HK-2 (cell line): ENCODE data around the gene IL1RN.
"Not testable (repeated sequence)": the region's sequence is repeated elsewhere in the genome, so short reads cannot be mapped to it uniquely, and the experiment has no call there.

ENCODE experiments used
- DNase-seq: peaks from one replicate; pipeline ENCODE4 v3.0.0-alpha.2; 2018; ENCODE audit not compliant: unreplicated experiment

Gene IL1RN, protein sequence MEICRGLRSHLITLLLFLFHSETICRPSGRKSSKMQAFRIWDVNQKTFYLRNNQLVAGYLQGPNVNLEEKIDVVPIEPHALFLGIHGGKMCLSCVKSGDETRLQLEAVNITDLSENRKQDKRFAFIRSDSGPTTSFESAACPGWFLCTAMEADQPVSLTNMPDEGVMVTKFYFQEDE

DNA sequence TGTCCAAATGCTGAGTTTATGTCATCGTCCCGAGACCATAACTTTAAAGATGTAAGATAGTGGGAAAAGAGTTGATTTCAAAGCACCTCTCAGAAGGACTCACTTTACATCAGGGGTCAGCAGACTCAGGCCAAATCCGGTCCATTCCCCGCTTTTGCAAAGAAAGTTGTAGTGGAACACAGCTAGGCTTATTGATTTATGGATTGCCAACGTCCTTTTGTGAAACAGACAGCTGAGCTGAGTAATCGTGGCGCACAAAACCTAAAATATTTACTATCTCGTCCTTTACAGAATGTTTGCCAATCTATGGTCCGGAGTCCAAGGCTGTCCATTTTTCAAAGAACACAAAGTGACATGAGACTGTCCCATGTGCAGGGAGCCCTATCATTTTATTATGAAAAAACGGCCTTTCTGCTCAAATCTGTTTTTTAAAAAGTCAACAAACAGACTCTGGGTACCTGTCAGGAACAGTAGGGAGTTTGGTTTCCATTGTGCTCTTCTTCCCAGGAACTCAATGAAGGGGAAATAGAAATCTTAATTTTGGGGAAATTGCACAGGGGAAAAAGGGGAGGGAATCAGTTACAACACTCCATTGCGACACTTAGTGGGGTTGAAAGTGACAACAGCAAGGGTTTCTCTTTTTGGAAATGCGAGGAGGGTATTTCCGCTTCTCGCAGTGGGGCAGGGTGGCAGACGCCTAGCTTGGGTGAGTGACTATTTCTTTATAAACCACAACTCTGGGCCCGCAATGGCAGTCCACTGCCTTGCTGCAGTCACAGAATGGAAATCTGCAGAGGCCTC lies at the start of gene IL1RN:
TSS of gene IL1RN (plus strand) at position 754 of the 801 bp plus-strand sequence. CDS start at position 781, 27 bp downstream.
- DNase-seq, result no peak

- peak; percentile 25 for DNase-seq
These were observed 49.5 kb upstream of the IL1RN start for GRCh38 chr2:113077921-113078320.

- DNase-seq, result peak; percentile 39
These were observed 49.0 kb upstream of the IL1RN start for GRCh38 chr2:113078350-113078839.

DNA sequence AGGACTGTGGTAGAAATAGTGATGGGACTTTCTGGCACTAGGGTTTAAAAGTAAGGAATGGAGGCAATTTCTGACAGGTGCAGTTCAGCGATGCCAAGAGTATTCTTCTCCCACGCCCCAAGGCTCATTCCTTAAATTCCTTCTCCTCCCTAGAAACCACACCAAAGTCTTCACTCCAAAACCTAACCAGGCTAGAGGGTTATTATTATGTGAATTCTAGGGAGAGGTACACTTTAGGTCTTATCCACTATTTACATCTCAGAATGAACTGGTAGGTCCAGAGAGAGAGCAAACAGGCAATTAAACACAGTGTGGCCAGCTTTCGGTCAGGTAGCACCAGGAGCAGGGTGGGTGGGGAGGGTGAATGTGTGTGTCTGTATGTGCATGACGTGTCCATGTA lies 48.3 kb upstream of the IL1RN start:
- DNase-seq, result no peak

DNA sequence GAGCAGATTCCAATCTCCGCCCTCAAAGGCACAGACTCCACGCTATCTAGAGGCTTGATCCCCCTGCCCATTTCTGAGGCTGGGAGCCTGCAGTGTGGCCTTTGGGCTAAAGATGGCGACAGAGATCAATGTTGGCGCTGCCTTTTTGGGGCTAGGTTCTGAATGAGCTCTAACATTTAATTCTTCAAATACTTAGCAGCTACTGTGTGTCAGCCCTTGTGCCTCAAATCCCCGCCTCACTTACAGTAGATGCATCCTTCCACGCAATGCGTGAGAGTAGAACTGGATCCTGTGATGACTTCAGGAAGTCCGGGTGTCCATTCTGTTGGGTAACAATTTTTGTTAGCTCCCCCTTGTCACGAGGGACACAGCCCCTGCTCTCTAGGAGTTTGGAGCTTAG lies 47.3 kb upstream of the IL1RN start:
- peak; percentile 13 for DNase-seq

- no peak for DNase-seq
These were observed 45.7 kb upstream of the IL1RN start for GRCh38 chr2:113081488-113082210.

DNA sequence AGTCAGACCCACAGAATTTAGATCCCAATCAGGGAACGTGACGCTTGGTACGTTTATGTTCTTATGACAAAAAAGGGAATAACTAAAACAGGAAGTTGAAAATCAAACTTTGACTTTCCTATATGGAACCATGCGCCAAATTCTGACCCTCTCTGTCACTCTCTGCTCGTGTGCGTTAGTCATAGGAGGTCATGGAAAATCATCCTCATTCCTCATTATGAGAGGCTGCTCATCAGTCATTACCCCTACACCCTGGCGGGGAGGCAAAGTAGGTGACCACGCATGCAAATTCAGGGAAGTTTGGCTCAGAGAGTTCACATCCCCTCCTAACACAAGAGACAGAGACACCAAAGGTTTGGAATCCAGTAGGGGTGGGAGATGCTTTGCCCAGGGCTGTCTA lies 44.1 kb upstream of the IL1RN start:
- DNase-seq, result no peak

GRCh38 chr2:113084249-113085000 lies 43.0 kb upstream of the IL1RN start:
- no peak for DNase-seq

DNA sequence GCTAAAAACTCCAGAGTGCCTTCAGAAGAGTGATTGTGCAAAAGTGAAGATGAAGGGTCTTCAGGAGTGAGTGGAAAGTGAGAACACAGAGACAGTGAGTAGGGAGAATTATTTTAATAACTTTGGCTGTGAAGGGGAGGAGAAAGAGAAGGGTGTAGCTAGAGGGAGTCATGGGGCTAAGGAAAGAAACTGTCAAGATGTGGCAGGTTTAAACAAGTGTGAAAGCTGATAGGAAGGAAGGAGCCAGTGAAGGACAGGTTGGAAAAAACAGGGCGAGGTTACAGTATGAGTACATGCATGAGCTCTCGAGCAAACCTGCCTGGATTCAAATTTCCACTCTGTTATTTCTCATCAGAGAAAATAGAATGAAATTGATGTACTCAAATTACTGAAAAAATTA lies 41.9 kb upstream of the IL1RN start:
- DNase-seq, result no peak

DNA sequence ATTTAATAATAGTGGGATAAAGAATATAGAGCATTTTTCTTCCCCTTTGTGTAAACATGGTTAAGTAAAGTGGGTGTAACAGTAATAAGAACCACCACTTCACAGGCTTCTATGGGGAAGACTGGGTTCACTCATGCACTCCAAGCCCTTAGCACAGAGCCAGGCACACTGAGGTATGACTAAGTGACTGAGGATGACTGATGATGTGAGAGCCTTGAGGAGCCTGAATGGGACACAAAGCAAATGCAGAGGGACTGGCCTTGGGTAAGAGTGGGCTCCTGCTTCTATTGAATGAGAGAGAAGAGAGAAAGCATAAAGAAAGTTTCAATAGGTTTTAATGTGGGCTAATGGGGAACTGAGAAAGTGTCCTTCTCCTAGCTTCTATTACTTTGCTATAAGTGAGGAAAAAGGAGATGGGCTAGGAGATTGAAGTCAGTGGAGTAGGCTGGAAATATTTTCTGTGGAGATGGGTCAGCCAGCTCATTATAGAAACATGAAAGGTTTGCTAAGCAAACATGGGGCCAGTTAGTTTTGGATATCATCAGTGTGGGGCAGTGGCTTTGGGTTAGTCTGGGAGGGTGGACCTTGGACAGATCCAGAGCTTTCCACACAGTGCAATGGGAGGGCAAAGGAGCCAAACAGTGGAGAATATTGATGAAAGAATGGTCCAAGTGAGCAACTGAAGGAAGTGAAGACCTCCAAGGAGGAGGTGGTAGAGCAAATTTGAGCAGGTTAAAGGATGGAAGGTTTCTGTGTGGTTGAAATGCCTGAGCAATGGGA lies 39.0 kb upstream of the IL1RN start:
- DNase-seq, result no peak

DNA sequence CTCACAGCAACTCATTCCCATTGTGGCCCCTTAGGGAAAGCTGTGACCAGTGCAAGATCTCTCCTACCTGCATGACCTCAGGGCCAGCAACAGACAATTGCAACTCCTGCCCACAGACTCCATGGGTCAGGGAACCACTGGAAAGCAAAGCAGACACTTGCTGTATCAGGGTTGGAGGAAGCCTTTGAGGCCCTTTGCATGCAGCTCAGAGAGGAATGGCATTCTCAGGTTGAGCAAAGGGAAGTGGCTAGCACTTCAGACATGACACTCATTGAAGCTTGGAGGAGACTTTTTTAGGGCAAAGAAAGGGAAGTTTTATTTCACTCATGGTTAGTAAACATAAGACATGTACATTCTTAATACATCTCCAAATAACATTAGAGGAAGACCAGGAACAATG lies 37.5 kb upstream of the IL1RN start:
- no peak for DNase-seq

GRCh38 chr2:113091231-113091896 lies 36.0 kb upstream of the IL1RN start:
- no peak for DNase-seq

- DNase-seq, result no peak
These were observed 34.4 kb upstream of the IL1RN start for GRCh38 chr2:113092864-113093612.

DNA sequence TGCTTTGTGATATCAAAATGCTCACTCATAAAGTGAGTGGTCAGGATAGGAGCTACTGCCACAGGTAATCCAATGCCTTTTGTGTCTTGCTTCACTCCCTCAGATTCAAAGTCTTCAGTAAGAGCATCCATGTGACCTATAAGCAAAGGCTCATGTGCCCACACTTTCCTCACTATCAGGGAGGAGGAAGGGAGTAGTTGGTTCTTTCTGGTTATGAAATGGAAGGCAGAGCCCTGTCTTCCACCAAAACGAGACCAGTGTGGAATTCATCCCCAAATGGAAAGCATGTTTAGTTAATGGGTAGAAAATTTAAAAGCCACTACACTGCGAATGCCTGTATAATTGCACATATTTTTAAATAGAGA lies 33.8 kb upstream of the IL1RN start:
- DNase-seq, result no peak

DNA sequence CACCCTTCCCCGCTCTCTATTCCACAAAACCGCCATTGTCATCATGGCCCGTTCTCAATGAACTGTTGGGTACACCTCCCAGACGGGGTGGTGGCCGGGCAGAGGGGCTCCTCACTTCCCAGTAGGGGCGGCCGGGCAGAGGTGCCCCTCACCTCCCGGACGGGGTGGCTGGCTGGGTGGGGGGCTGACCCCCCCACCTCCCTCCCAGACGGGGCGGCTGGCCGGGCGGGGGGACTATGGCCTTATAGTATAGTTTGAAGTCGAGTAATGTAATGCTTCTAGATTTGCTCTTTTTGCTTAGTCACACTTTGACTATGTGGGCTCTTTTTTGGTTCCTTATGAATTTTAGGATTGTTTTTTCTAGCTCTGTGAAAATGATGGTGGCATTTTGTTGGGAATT lies 31.1 kb upstream of the IL1RN start:
- not testable (repeated sequence) for DNase-seq

DNA sequence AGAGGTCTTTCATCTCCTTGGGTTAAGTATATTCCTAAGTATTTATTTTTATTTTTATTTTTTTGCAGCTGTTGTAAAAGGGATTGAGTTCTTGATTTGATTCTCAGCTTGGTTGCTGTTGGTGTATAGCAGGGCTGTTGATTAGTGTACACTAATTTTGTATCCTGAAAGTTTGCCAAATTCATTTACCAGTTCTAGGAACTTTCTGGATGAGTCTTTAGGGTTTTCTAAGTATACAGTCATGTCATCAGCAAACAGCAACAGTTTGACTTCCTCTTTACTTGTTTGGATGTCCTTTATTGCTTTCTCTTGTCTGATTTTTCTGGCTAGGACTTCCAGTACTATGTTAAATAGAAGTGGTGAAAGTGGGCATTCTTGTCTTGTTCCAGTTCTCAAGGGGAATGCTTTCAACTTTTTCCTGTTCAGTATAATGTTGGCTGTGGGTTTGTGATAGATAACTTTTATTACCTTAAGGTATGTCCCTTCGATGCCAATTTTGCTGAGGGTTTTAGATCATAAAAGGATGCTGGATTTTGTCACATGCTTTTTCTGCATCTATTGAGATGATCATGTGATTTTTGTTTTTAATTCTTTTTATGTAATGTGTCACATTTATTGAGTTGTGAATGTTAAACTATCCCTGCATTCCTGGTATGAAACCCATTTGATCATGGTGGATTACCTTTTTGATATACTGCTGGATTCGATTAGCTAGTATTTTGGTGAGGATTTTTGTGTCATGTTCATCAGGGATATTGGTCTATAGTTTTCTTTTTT lies 30.4 kb upstream of the IL1RN start:
- not testable (repeated sequence) for DNase-seq

DNA sequence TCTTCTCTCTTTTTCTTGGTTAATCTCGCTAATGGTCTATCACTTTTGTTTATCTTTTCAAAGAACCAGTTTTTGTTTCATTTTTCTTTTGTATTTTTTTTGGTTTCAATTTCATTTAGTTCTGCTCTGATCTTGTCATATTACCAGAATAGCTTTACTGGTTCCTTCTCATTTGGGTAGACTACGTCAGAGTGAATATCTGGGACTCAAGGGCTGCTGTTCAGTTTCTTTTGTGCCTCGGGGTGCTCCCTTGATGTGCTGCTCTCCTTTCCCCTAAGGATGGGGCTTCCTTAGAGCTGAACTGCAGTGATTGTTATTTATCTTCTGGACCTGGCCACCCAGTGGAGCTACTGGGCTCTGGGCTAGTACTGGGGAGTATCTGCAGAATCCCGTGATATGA lies 29.4 kb upstream of the IL1RN start:
- no peak for DNase-seq

DNA sequence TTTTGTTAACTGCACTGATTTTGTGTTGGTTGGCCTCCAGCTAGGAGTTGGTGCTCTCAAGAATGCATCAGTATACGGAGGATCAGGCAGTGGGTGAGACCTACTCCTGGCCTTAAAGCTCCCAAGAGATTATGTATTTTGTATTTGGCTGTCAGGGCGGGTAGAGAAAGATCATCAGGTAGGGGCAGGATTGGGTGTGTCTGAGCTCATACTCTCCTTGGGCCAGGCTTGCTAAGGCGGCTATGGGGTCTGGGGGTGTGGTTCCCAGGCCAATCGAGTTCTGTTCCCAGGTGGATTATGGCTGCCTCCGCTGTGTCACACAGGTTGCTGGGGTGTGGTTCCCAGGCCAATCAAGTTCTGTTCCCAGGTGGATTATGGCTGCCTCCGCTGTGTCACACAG lies 28.9 kb upstream of the IL1RN start:
- no peak for DNase-seq

DNA sequence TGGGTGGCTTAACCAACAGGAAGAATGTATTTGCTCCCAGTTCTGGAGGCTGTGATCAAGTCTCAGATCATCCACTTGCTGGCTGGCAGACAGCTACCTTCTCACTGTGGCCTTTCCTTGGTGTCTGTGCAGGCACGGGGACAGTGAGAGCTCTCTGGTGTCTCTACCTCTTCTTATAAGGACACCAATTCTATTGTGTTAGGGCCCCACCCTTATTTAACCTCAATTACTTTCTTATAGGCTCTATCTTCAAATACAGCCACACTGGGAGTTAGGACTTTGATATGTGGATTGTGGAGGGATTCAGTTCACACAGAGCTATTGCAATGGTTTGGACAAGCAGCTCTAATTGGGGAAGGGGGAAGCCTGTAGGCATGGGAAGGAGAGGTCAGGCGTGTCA lies 25.3 kb upstream of the IL1RN start:
- no peak for DNase-seq
